Gastroesophageal sphincter (tissue), 4 donors: ENCODE results near the gene EHBP1L1. TPM values are rescaled to one million over a fixed set of nuclear protein-coding genes. Genes with fewer than 3 reads are reported as not detected.

Experiments
- ATAC-seq: fragments of 150-250 bp; one replicate; pipeline ENCODE4 v1.9.1; 2016; ENCODE audit warnings: mild to moderate bottlenecking, moderate library complexity
- H3K27ac ChIP-seq, 4 donors: fragments of 200-600 bp; sonication (generic) in 3 of 4; 1 replicate in 3 of 4; 2 replicates in 1 of 4; pipeline ENCODE4 v1.5.1; 2016 to 2019
- H3K27me3 ChIP-seq: fragments of 200-600 bp; sonication (generic); one replicate; pipeline ENCODE4 v1.5.1; 2019
- H3K36me3 ChIP-seq, 2 donors: fragments of 200-600 bp; sonication (generic); one replicate each; pipeline ENCODE4 v1.5.1; 2019; ENCODE audit warnings: control low read depth in 1 of 2
- H3K4me1 ChIP-seq, 3 donors: fragments of 200-600 bp; sonication (generic); 1 replicate in 2 of 3; 2 replicates in 1 of 3; pipeline ENCODE4 v1.5.1; 2016 to 2019; ENCODE audit warnings: control low read depth in 2 of 3
- H3K4me3 ChIP-seq, 2 donors: fragments of 200-600 bp; sonication (generic); one replicate each; pipeline ENCODE4 v1.5.1; 2019; ENCODE audit warnings: mild to moderate bottlenecking in 1 of 2, moderate library complexity in 1 of 2
- H3K9me3 ChIP-seq, 3 donors: fragments of 200-600 bp; sonication (generic); one replicate each; pipeline ENCODE4 v1.5.1; 2017 to 2019; ENCODE audit warnings: control low read depth in 2 of 3
- CTCF ChIP-seq, 4 experiments: fragments of 200-600 bp in 2 of 4; fragments of 450-650 bp in 2 of 4; sonication (generic) in 1 of 4; IDR thresholded peaks; one replicate each; pipeline ENCODE4 v1.5.1; 2017 to 2019; ENCODE audit warnings: antibody characterized with exemption in 4 of 4, mild to moderate bottlenecking in 2 of 4, moderate library complexity in 2 of 4
- EP300 ChIP-seq: sonication (generic); formaldehyde crosslinking; IDR thresholded peaks from one replicate; pipeline ENCODE4 v1.6.1; 2017; ENCODE audit warnings: antibody characterized with exemption, mild to moderate bottlenecking
- POLR2A ChIP-seq, 2 donors: fragments of 450-650 bp; IDR thresholded peaks; one replicate each; pipeline ENCODE4 v1.6.1; 2017; ENCODE audit warnings: antibody characterized with exemption in 2 of 2, mild to moderate bottlenecking in 2 of 2, moderate library complexity in 1 of 2
- POLR2AphosphoS5 ChIP-seq: sonication (generic); formaldehyde crosslinking; IDR thresholded peaks from one replicate; pipeline ENCODE4 v1.6.1; 2017; ENCODE audit warnings: antibody characterized with exemption
- WGBS, 2 donors: methylation state at CpG; one replicate each; pipeline ENCODE4 v1.1.5; 2018; ENCODE audit warnings: low coverage in 1 of 2; 5-methylcytosine and 5-hydroxymethylcytosine counted together
- total RNA-seq, 4 donors: library from RNA; depleted of rRNA; stranded (reverse); fragments of >200 nt; gene quantifications; one replicate each; pipeline ENCODE4 v1.1.0, GENCODE V29; 2016

The EHBP1L1 gene
- total RNA-seq, 4 donors from 2014 or later = 172 to 329 (median 202) TPM

GRCh38 chr11:65586676-65587075 lies 10.8 kb downstream of the EHBP1L1 start:
- H3K36me3 ChIP-seq = peaks cover 0 to 74% of the 10 kb centered on the region in 2 donors
- peak overlapping the region; percentile 43 to 93 (median 83) for H3K27ac ChIP-seq
- no peak for ATAC-seq
- WGBS, 2 donors = 80% methylated on average over 1 of the region's 2 CpGs; no CpG with 5 or more reads in 1 of the 2 donors
- H3K9me3 ChIP-seq = no peaks in the 10 kb centered on the region
- no peak for TF ChIP-seq POLR2AphosphoS5
- TF ChIP-seq EP300 = no peak
- no peak for TF ChIP-seq POLR2A (IDR thresholded peaks at IDR 0.05)
- no peak for TF ChIP-seq CTCF (IDR thresholded peaks at IDR 0.05)
- H3K4me1 ChIP-seq = peaks cover 0 to 89% (median 30%) of the 10 kb centered on the region in 3 donors
- no peak overlapping the region for H3K4me3 ChIP-seq
- no peaks in the 10 kb centered on the region for H3K27me3 ChIP-seq

GRCh38 chr11:65588199-65589054 lies 12.6 kb downstream of the EHBP1L1 start:
- 16 to 47% methylated on average over 5 to 9 of the region's 13 CpGs for WGBS, 2 donors
- H3K36me3 ChIP-seq = peaks cover 0 to 74% of the 10 kb centered on the region in 2 donors
- TF ChIP-seq CTCF (IDR thresholded peaks at IDR 0.05) (peak in 3 of 4 experiments; percentile 54 to 66 (median 63)), POLR2AphosphoS5 (no peak)
- no peaks in the 10 kb centered on the region for H3K9me3 ChIP-seq
- peak overlapping the region; percentile 12 to 93 (median 83) for H3K27ac ChIP-seq
- H3K27me3 ChIP-seq = no peaks in the 10 kb centered on the region
- H3K4me1 ChIP-seq = peaks cover 0 to 98% (median 32%) of the 10 kb centered on the region in 3 donors
- ATAC-seq = peak; percentile 48
- H3K4me3 ChIP-seq = no peak overlapping the region

GRCh38 chr11:65589444-65590239 lies 13.8 kb downstream of the EHBP1L1 start:
- peaks cover 0 to 98% (median 34%) of the 10 kb centered on the region in 3 donors for H3K4me1 ChIP-seq
- no peak overlapping the region for H3K4me3 ChIP-seq
- no peak for ATAC-seq
- TF ChIP-seq EP300 (no peak), POLR2A (IDR thresholded peaks at IDR 0.05) (no peak), CTCF (IDR thresholded peaks at IDR 0.05) (no peak), POLR2AphosphoS5 (no peak)
- no peaks in the 10 kb centered on the region for H3K27me3 ChIP-seq
- peak overlapping the region in 3 of 4 donors; percentile 80 to 93 (median 86) for H3K27ac ChIP-seq
- H3K36me3 ChIP-seq = peaks cover 0 to 64% of the 10 kb centered on the region in 2 donors
- H3K9me3 ChIP-seq = no peaks in the 10 kb centered on the region
- WGBS, 2 donors = 42% methylated on average over 2 of the region's 9 CpGs; no CpG with 5 or more reads in 1 of the 2 donors

GRCh38 chr11:65590240-65590738 lies 14.4 kb downstream of the EHBP1L1 start:
- Histone ChIP-seq H3K36me3 (peaks cover 0 to 57% of the 10 kb centered on the region in 2 donors), H3K9me3 (no peaks in the 10 kb centered on the region), H3K4me3 (no peak overlapping the region), H3K27ac (peak overlapping the region in 3 of 4 donors; percentile 80 to 93 (median 86)), H3K4me1 (peaks cover 0 to 98% (median 39%) of the 10 kb centered on the region in 3 donors), H3K27me3 (no peaks in the 10 kb centered on the region)
- no peak for ATAC-seq
- TF ChIP-seq POLR2A (IDR thresholded peaks at IDR 0.05) = no peak
- TF ChIP-seq POLR2AphosphoS5 = no peak
- no peak for TF ChIP-seq CTCF (IDR thresholded peaks at IDR 0.05)
- no peak for TF ChIP-seq EP300
- 5 to 45% methylated on average over 3 to 4 of the region's 8 CpGs for WGBS, 2 donors
